ENCODE measurements around the gene INPP5D. TPM values are rescaled to one million over a fixed set of nuclear protein-coding genes. Genes with fewer than 3 reads are reported as not detected.

INPP5D gene
- total RNA-seq, 1 experiment from 2014 or later = 17.2 TPM

DNA sequence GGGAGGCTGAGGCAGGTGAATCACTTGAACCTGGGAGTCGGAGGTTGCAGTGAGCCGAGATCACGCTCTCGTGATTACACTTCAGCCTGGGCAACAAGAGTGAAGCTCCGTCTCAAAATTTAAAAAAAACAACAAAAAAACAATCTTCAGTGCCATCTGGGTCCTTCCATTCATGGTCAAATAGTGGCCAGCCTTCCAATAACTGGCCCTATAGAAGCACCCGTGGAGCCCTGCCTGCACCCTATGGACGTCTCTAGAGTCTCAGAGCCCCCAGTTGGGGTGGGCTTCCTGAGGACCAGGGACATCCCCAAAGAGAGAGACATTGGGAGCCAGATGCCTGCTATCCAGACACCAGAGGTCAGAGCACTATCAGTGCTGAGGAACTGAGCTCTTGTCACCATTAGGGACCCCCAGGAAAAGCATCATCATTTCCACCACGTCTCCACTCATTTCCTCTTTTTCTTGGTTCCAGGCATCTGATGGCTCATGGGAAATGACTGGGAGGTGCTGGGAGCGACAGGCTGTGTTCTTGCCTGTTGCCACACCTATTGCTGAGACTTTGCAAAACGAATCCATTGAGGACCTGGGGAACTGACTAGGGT, 18.3 kb upstream of the INPP5D start:
- ATAC-seq (no peak), DNase-seq (ENCODE audit: low spot score) (no peak)
- Mint-ChIP-seq H3K4me3 (no peak overlapping the region), H3K27ac (no peak overlapping the region), H3K36me3 (no peaks in the 10 kb centered on the region), H3K4me1 (no peaks in the 10 kb centered on the region), H3K9me3 (no peaks in the 10 kb centered on the region), H3K27me3 (ENCODE audit: low read depth) (no peaks in the 10 kb centered on the region)
- CTCF ChIA-PET = interaction anchor here (0.9 to 1.1 kb wide), 2 partner anchors 13 kb away, joined by 3 to 5 read pairs; no protein-coding TSS in a partner anchor
- POLR2A ChIA-PET = no interaction called here
- no peak for TF ChIP-seq MYBL2 (CRISPR knock-in tag; IDR thresholded peaks at IDR 0.05)
- TF ChIP-seq ZNF121 (CRISPR knock-in tag; IDR thresholded peaks at IDR 0.05) = no peak
- TF ChIP-seq, protein P1, sequence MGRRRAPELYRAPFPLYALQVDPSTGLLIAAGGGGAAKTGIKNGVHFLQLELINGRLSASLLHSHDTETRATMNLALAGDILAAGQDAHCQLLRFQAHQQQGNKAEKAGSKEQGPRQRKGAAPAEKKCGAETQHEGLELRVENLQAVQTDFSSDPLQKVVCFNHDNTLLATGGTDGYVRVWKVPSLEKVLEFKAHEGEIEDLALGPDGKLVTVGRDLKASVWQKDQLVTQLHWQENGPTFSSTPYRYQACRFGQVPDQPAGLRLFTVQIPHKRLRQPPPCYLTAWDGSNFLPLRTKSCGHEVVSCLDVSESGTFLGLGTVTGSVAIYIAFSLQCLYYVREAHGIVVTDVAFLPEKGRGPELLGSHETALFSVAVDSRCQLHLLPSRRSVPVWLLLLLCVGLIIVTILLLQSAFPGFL (CRISPR knock-in tag; IDR thresholded peaks at IDR 0.05; ENCODE audit: borderline replicate concordance) = no peak
- TF ChIP-seq NFE2L1 (CRISPR knock-in tag; IDR thresholded peaks at IDR 0.05) = no peak
- no peak for TF ChIP-seq HMGA2 (CRISPR knock-in tag; IDR thresholded peaks at IDR 0.05)
- TF ChIP-seq NFYB (CRISPR knock-in tag; conservative IDR thresholded peaks at IDR 0.05; ENCODE audit: low read depth) = no peak
- no peak for TF ChIP-seq ZNF232 (CRISPR knock-in tag; IDR thresholded peaks at IDR 0.05)
- no peak for TF ChIP-seq TEAD4 (CRISPR knock-in tag; IDR thresholded peaks at IDR 0.05)
- TF ChIP-seq, protein P2, sequence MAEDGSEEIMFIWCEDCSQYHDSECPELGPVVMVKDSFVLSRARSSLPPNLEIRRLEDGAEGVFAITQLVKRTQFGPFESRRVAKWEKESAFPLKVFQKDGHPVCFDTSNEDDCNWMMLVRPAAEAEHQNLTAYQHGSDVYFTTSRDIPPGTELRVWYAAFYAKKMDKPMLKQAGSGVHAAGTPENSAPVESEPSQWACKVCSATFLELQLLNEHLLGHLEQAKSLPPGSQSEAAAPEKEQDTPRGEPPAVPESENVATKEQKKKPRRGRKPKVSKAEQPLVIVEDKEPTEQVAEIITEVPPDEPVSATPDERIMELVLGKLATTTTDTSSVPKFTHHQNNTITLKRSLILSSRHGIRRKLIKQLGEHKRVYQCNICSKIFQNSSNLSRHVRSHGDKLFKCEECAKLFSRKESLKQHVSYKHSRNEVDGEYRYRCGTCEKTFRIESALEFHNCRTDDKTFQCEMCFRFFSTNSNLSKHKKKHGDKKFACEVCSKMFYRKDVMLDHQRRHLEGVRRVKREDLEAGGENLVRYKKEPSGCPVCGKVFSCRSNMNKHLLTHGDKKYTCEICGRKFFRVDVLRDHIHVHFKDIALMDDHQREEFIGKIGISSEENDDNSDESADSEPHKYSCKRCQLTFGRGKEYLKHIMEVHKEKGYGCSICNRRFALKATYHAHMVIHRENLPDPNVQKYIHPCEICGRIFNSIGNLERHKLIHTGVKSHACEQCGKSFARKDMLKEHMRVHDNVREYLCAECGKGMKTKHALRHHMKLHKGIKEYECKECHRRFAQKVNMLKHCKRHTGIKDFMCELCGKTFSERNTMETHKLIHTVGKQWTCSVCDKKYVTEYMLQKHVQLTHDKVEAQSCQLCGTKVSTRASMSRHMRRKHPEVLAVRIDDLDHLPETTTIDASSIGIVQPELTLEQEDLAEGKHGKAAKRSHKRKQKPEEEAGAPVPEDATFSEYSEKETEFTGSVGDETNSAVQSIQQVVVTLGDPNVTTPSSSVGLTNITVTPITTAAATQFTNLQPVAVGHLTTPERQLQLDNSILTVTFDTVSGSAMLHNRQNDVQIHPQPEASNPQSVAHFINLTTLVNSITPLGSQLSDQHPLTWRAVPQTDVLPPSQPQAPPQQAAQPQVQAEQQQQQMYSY (CRISPR knock-in tag; IDR thresholded peaks at IDR 0.05) = no peak
- TF ChIP-seq, protein P3, sequence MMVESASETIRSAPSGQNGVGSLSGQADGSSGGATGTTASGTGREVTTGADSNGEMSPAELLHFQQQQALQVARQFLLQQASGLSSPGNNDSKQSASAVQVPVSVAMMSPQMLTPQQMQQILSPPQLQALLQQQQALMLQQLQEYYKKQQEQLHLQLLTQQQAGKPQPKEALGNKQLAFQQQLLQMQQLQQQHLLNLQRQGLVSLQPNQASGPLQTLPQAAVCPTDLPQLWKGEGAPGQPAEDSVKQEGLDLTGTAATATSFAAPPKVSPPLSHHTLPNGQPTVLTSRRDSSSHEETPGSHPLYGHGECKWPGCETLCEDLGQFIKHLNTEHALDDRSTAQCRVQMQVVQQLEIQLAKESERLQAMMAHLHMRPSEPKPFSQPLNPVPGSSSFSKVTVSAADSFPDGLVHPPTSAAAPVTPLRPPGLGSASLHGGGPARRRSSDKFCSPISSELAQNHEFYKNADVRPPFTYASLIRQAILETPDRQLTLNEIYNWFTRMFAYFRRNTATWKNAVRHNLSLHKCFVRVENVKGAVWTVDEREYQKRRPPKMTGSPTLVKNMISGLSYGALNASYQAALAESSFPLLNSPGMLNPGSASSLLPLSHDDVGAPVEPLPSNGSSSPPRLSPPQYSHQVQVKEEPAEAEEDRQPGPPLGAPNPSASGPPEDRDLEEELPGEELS (CRISPR knock-in tag; IDR thresholded peaks at IDR 0.05) = no peak
- TF ChIP-seq, protein P4, sequence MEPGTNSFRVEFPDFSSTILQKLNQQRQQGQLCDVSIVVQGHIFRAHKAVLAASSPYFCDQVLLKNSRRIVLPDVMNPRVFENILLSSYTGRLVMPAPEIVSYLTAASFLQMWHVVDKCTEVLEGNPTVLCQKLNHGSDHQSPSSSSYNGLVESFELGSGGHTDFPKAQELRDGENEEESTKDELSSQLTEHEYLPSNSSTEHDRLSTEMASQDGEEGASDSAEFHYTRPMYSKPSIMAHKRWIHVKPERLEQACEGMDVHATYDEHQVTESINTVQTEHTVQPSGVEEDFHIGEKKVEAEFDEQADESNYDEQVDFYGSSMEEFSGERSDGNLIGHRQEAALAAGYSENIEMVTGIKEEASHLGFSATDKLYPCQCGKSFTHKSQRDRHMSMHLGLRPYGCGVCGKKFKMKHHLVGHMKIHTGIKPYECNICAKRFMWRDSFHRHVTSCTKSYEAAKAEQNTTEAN (CRISPR knock-in tag; IDR thresholded peaks at IDR 0.05) = no peak
- TF ChIP-seq ZNF219 (CRISPR knock-in tag; IDR thresholded peaks at IDR 0.05; ENCODE audit: borderline replicate concordance) = no peak
- no peak for TF ChIP-seq ELF4 (CRISPR knock-in tag; IDR thresholded peaks at IDR 0.05; ENCODE audit: low read depth)
- TF ChIP-seq, protein P5, sequence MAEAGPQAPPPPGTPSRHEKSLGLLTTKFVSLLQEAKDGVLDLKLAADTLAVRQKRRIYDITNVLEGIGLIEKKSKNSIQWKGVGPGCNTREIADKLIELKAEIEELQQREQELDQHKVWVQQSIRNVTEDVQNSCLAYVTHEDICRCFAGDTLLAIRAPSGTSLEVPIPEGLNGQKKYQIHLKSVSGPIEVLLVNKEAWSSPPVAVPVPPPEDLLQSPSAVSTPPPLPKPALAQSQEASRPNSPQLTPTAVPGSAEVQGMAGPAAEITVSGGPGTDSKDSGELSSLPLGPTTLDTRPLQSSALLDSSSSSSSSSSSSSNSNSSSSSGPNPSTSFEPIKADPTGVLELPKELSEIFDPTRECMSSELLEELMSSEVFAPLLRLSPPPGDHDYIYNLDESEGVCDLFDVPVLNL (CRISPR knock-in tag; IDR thresholded peaks at IDR 0.05; ENCODE audit: borderline replicate concordance, low read depth) = no peak
- TF ChIP-seq TP53 (CRISPR knock-in tag; IDR thresholded peaks at IDR 0.05) = no peak

DNA sequence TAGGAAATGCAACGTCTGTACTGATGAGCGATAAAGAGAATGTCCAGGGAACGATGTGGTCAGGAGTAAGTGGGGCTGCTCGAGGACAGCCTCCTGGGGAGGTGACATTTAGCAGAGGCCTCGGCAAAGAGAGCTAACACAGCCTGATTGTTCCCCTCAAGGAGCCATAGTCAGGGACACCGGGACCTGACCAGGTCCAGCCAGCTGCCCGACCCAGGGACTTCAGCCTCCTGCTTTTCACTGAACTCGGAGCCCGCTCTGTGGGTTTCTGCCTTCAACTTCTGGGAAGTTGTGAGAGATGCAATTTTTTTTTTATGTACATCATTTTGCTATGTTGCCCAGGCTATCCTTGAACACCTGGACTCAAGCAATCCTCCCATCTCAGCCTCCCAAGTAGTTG, 17.6 kb upstream of the INPP5D start:
- POLR2A ChIA-PET = no interaction called here
- peaks cover 4% of the 10 kb centered on the region for H3K4me1 Mint-ChIP-seq
- TF ChIP-seq NR3C1 (CRISPR knock-in tag; conservative IDR thresholded peaks at IDR 0.05; ENCODE audit: low read depth) = no peak
- no peak for TF ChIP-seq SMAD3 (CRISPR knock-in tag; IDR thresholded peaks at IDR 0.05; ENCODE audit: borderline replicate concordance)
- TF ChIP-seq NR1H2 (CRISPR knock-in tag; IDR thresholded peaks at IDR 0.05) = no peak
- TF ChIP-seq, protein P3 (CRISPR knock-in tag; IDR thresholded peaks at IDR 0.05) = no peak
- TF ChIP-seq, protein P6, sequence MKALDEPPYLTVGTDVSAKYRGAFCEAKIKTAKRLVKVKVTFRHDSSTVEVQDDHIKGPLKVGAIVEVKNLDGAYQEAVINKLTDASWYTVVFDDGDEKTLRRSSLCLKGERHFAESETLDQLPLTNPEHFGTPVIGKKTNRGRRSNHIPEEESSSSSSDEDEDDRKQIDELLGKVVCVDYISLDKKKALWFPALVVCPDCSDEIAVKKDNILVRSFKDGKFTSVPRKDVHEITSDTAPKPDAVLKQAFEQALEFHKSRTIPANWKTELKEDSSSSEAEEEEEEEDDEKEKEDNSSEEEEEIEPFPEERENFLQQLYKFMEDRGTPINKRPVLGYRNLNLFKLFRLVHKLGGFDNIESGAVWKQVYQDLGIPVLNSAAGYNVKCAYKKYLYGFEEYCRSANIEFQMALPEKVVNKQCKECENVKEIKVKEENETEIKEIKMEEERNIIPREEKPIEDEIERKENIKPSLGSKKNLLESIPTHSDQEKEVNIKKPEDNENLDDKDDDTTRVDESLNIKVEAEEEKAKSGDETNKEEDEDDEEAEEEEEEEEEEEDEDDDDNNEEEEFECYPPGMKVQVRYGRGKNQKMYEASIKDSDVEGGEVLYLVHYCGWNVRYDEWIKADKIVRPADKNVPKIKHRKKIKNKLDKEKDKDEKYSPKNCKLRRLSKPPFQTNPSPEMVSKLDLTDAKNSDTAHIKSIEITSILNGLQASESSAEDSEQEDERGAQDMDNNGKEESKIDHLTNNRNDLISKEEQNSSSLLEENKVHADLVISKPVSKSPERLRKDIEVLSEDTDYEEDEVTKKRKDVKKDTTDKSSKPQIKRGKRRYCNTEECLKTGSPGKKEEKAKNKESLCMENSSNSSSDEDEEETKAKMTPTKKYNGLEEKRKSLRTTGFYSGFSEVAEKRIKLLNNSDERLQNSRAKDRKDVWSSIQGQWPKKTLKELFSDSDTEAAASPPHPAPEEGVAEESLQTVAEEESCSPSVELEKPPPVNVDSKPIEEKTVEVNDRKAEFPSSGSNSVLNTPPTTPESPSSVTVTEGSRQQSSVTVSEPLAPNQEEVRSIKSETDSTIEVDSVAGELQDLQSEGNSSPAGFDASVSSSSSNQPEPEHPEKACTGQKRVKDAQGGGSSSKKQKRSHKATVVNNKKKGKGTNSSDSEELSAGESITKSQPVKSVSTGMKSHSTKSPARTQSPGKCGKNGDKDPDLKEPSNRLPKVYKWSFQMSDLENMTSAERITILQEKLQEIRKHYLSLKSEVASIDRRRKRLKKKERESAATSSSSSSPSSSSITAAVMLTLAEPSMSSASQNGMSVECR (CRISPR knock-in tag; IDR thresholded peaks at IDR 0.05; ENCODE audit: borderline replicate concordance) = no peak

More for the DNA sequence above, 17.6 kb upstream of the INPP5D start:
- H3K4me3 Mint-ChIP-seq = no peak overlapping the region
- no peak for ATAC-seq
- DNase-seq (ENCODE audit: low spot score) = no peak
- no peaks in the 10 kb centered on the region for H3K27me3 Mint-ChIP-seq (ENCODE audit: low read depth)
- no peaks in the 10 kb centered on the region for H3K9me3 Mint-ChIP-seq
- no peak overlapping the region for H3K27ac Mint-ChIP-seq
- H3K36me3 Mint-ChIP-seq = no peaks in the 10 kb centered on the region
- CTCF ChIA-PET = no interaction called here

All from WTC11 (cell line).